ENCODE results near the gene AKR1B15.

DNA sequence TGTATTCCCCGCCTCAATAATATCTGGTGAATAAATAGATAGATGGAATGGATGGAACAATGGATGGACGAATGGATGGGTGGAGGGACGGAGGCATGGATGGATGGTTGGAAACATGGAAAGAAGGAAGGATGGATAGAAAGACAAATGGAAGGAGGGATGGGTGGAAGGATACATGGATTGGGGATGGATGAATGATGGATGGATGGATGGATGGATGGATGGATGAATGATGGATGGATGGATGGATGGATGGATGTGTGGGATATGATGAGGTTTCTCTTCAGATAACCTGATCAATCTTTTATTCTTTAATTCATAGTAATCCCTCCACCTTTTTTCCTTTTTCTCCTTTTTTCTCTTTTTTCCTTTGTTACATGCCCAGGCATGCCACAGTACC, 3.0 kb upstream of the AKR1B15 start:
- TF ChIP-seq, protein P1, sequence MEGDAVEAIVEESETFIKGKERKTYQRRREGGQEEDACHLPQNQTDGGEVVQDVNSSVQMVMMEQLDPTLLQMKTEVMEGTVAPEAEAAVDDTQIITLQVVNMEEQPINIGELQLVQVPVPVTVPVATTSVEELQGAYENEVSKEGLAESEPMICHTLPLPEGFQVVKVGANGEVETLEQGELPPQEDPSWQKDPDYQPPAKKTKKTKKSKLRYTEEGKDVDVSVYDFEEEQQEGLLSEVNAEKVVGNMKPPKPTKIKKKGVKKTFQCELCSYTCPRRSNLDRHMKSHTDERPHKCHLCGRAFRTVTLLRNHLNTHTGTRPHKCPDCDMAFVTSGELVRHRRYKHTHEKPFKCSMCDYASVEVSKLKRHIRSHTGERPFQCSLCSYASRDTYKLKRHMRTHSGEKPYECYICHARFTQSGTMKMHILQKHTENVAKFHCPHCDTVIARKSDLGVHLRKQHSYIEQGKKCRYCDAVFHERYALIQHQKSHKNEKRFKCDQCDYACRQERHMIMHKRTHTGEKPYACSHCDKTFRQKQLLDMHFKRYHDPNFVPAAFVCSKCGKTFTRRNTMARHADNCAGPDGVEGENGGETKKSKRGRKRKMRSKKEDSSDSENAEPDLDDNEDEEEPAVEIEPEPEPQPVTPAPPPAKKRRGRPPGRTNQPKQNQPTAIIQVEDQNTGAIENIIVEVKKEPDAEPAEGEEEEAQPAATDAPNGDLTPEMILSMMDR (IDR thresholded peaks at IDR 0.05) = no peak
- TF ChIP-seq, protein P2, sequence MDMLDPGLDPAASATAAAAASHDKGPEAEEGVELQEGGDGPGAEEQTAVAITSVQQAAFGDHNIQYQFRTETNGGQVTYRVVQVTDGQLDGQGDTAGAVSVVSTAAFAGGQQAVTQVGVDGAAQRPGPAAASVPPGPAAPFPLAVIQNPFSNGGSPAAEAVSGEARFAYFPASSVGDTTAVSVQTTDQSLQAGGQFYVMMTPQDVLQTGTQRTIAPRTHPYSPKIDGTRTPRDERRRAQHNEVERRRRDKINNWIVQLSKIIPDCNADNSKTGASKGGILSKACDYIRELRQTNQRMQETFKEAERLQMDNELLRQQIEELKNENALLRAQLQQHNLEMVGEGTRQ (IDR thresholded peaks at IDR 0.05) = no peak
- TF ChIP-seq KDM5A (IDR thresholded peaks at IDR 0.05) = no peak
- TF ChIP-seq EP300 (IDR thresholded peaks at IDR 0.05) = no peak
- no peak for TF ChIP-seq MAFK (IDR thresholded peaks at IDR 0.05; ENCODE audit: partially characterized antibody)
- TF ChIP-seq CEBPB (IDR thresholded peaks at IDR 0.05) = no peak
- TF ChIP-seq ESRRA (IDR thresholded peaks at IDR 0.05; ENCODE audit: borderline replicate concordance, low read length) = no peak
- no peak for TF ChIP-seq SREBF2 (IDR thresholded peaks at IDR 0.05)
- no peak for TF ChIP-seq RCOR1 (IDR thresholded peaks at IDR 0.05; ENCODE audit: low read depth, low read length)
- no peak for TF ChIP-seq POLR2A (IDR thresholded peaks at IDR 0.05; ENCODE audit: low read length)
- TF ChIP-seq, protein P3, sequence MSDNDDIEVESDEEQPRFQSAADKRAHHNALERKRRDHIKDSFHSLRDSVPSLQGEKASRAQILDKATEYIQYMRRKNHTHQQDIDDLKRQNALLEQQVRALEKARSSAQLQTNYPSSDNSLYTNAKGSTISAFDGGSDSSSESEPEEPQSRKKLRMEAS (IDR thresholded peaks at IDR 0.05) = no peak
- TF ChIP-seq POLR2AphosphoS2 (conservative IDR thresholded peaks at IDR 0.05; ENCODE audit: low read length) = no peak
- no peak for TF ChIP-seq JUN (IDR thresholded peaks at IDR 0.05)
- TF ChIP-seq FOXS1 (CRISPR knock-in tag; IDR thresholded peaks at IDR 0.05) = no peak
